ENCODE measurements around the gene GLG1. TPM values are rescaled to one million over a fixed set of nuclear protein-coding genes. Genes with fewer than 3 reads are reported as not detected.
"Not testable (repeated sequence)": the region's sequence is repeated elsewhere in the genome, so short reads cannot be mapped to it uniquely, and the experiment has no call there.

Gene GLG1
- total and polyA plus RNA-seq, 12 donors: 31.6 to 146 (median 112) TPM

- H3K4me3 ChIP-seq; DNase-seq; H3K4me1 ChIP-seq (replicated peaks in 1 of 2); H3K27ac ChIP-seq; intact Hi-C loops (cut with DNase I); H3K36me3 ChIP-seq (replicated peaks in 1 of 2); H3K9me3 ChIP-seq (replicated peaks in 1 of 3); H3K27me3 ChIP-seq: not testable (repeated sequence)
- 80 to 96% (median 82%) methylated on average over 2 to 4 of the region's 4 CpGs for WGBS, 4 donors
These were observed 72.3 kb downstream of the GLG1 start for GRCh38 chr16:74534650-74535049.

- no peak overlapping the region for H3K4me3 ChIP-seq
- H3K9me3 ChIP-seq (replicated peaks in 1 of 3): no peaks in the 10 kb centered on the region
- no peaks in the 10 kb centered on the region for H3K36me3 ChIP-seq (replicated peaks in 1 of 2)
- H3K27ac ChIP-seq: no peak overlapping the region
- no peak for TF ChIP-seq POLR2A (IDR thresholded peaks at IDR 0.05)
- no peak for TF ChIP-seq CTCF (IDR thresholded peaks at IDR 0.05)
- no peaks in the 10 kb centered on the region for H3K4me1 ChIP-seq (replicated peaks in 1 of 2)
- H3K27me3 ChIP-seq: no peaks in the 10 kb centered on the region
- intact Hi-C loops (cut with DNase I): no loop called here
- DNase-seq: no peak
These were observed 82.0 kb downstream of the GLG1 start for GRCh38 chr16:74524926-74525325.

- Histone ChIP-seq H3K4me3 (no peak overlapping the region), H3K9me3 (replicated peaks in 1 of 3) (no peaks in the 10 kb centered on the region), H3K4me1 (replicated peaks in 1 of 2) (no peaks in the 10 kb centered on the region), H3K36me3 (replicated peaks in 1 of 2) (no peaks in the 10 kb centered on the region), H3K27me3 (no peaks in the 10 kb centered on the region), H3K27ac (no peak overlapping the region)
- DNase-seq: no peak
- TF ChIP-seq POLR2A (IDR thresholded peaks at IDR 0.05) (no peak), CTCF (IDR thresholded peaks at IDR 0.05) (no peak)
- intact Hi-C loops (cut with DNase I): no loop called here
- WGBS, 4 donors: 96 to 98% (median 97%) methylated on average over 5 of the region's 5 CpGs
These were observed 82.8 kb downstream of the GLG1 start for GRCh38 chr16:74524117-74524516.

- 97 to 99% (median 98%) methylated on average over 3 of the region's 3 CpGs for WGBS, 4 donors
These were observed 83.2 kb downstream of the GLG1 start for GRCh38 chr16:74523706-74524105.

GRCh38 chr16:74522160-74522559, 84.8 kb downstream of the GLG1 start:
- Histone ChIP-seq H3K36me3 (replicated peaks in 1 of 2) (no peaks in the 10 kb centered on the region), H3K27ac (no peak overlapping the region), H3K4me1 (replicated peaks in 1 of 2) (no peaks in the 10 kb centered on the region), H3K4me3 (no peak overlapping the region), H3K27me3 (no peaks in the 10 kb centered on the region), H3K9me3 (replicated peaks in 1 of 3) (no peaks in the 10 kb centered on the region)
- 89 to 95% (median 94%) methylated on average over 6 of the region's 6 CpGs for WGBS, 4 donors
- no peak for DNase-seq
- intact Hi-C loops (cut with DNase I): no loop called here
- TF ChIP-seq CTCF (IDR thresholded peaks at IDR 0.05): no peak
- no peak for TF ChIP-seq POLR2A (IDR thresholded peaks at IDR 0.05)

More at GRCh38 chr16:74523706-74524105, 83.2 kb downstream of the GLG1 start:
- H3K36me3 ChIP-seq (replicated peaks in 1 of 2); H3K4me1 ChIP-seq (replicated peaks in 1 of 2); intact Hi-C loops (cut with DNase I); H3K9me3 ChIP-seq (replicated peaks in 1 of 3); DNase-seq; H3K27ac ChIP-seq; H3K4me3 ChIP-seq; H3K27me3 ChIP-seq: not testable (repeated sequence)
